HG03460 (cell line): ENCODE results near the gene CTNNA3.

ENCODE experiments used
- ATAC-seq: cut with Tn5 transposase; IDR thresholded peaks from one replicate; pipeline ENCODE4 v1.9.1; 2021; ENCODE audit not compliant: unreplicated experiment

CTNNA3 gene

GRCh38 chr10:66189271-66189670 is 1506.7 kb downstream of the CTNNA3 start:
- no peak for ATAC-seq

GRCh38 chr10:66187053-66187733 is 1508.8 kb downstream of the CTNNA3 start:
- ATAC-seq: no peak

GRCh38 chr10:66183028-66183427 is 1513.0 kb downstream of the CTNNA3 start:
- no peak for ATAC-seq

GRCh38 chr10:66180581-66181318 is 1515.2 kb downstream of the CTNNA3 start:
- peak; percentile 94 for ATAC-seq

- ATAC-seq: no peak
Measured at GRCh38 chr10:66180021-66180420, 1516.0 kb downstream of the CTNNA3 start.

- no peak for ATAC-seq
Measured at GRCh38 chr10:66176772-66177171, 1519.2 kb downstream of the CTNNA3 start.

- ATAC-seq: no peak
Measured at GRCh38 chr10:66167816-66168215, 1528.2 kb downstream of the CTNNA3 start.

GRCh38 chr10:66162560-66163143 is 1533.3 kb downstream of the CTNNA3 start:
- ATAC-seq: no peak

GRCh38 chr10:66151346-66151745 is 1544.6 kb downstream of the CTNNA3 start:
- ATAC-seq: no peak

- no peak for ATAC-seq
Measured at GRCh38 chr10:66148312-66148711, 1547.7 kb downstream of the CTNNA3 start.

- no peak for ATAC-seq
Measured at GRCh38 chr10:66144016-66144415, 1552.0 kb downstream of the CTNNA3 start.

GRCh38 chr10:66102756-66103155 is 1593.2 kb downstream of the CTNNA3 start:
- no peak for ATAC-seq

- ATAC-seq: no peak
Measured at GRCh38 chr10:66098595-66099480, 1597.2 kb downstream of the CTNNA3 start.

GRCh38 chr10:66095610-66096009 is 1600.4 kb downstream of the CTNNA3 start:
- no peak for ATAC-seq

- ATAC-seq: no peak
Measured at GRCh38 chr10:66085906-66086305, 1610.1 kb downstream of the CTNNA3 start.

- ATAC-seq: no peak
Measured at GRCh38 chr10:66071907-66072306, 1624.1 kb downstream of the CTNNA3 start.

- no peak for ATAC-seq
Measured at GRCh38 chr10:66058594-66058993, 1637.4 kb downstream of the CTNNA3 start.

GRCh38 chr10:66049335-66049734 is 1646.7 kb downstream of the CTNNA3 start:
- no peak for ATAC-seq

GRCh38 chr10:66045859-66046258 is 1650.1 kb downstream of the CTNNA3 start:
- no peak for ATAC-seq

GRCh38 chr10:66041771-66042170 is 1654.2 kb downstream of the CTNNA3 start:
- ATAC-seq: no peak

- ATAC-seq: no peak
Measured at GRCh38 chr10:66038623-66039022, 1657.4 kb downstream of the CTNNA3 start.
